Left lobe of liver (tissue), 2 donors: ENCODE results near the gene BRAT1. TPM values are rescaled to one million over a fixed set of nuclear protein-coding genes. Genes with fewer than 3 reads are reported as not detected.
"Not testable (repeated sequence)": the region's sequence is repeated elsewhere in the genome, so short reads cannot be mapped to it uniquely, and the experiment has no call there.

Source experiments
- ATAC-seq: fragments of 200-7000 bp; cut with Tn5 transposase; one replicate; pipeline ENCODE4 v1.9.1; 2020; ENCODE audit warnings: mild to moderate bottlenecking, moderate library complexity
- DNase-seq: peaks from one replicate; pipeline ENCODE4 v3.0.0-alpha.2; 2020; ENCODE audit warnings: low spot score
- total RNA-seq: library from RNA; stranded (reverse); gene quantifications from one replicate; pipeline ENCODE4 v1.2.1, GENCODE V29; 2021
- donor health status: DM: no; HTN: no; CAD: no; lungs with moderate emphysema.
- donor health status: DM: no; HTN: yes; CAD: no.

Gene BRAT1
- total RNA-seq, 1 donor from 2014 or later = 15.6 TPM

DNA sequence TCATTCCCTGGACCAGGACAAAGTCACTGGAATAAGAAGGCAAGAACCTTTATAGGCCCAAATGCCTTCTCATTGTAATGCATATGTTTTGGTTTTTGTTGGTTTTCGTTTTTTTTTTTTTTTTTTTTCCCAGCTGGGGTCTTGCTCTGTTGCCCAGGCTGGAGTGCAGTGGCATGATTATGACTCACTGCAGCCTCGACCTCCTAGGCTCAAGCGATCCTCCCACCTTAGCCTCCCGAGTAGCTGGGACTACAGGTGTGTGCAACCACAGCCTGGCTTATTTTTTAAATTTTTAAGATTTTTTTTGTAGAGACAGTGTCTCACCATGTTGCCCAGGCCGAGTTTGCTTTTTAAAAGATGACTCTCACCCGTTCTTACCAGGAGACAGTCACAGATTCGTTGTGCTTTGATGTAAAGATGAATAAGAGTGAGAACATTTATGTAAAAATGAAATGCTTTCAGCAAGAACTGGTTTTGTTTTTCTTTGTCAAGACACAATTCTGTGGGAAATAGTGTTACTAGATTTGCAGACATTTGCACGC, 11.1 kb upstream of the BRAT1 start:
- no peak for DNase-seq
- ATAC-seq = no peak

- no peak for DNase-seq
- peak; percentile 79 for ATAC-seq
Observed at GRCh38 chr7:2564970-2565540, 9.7 kb upstream of the BRAT1 start.

DNA sequence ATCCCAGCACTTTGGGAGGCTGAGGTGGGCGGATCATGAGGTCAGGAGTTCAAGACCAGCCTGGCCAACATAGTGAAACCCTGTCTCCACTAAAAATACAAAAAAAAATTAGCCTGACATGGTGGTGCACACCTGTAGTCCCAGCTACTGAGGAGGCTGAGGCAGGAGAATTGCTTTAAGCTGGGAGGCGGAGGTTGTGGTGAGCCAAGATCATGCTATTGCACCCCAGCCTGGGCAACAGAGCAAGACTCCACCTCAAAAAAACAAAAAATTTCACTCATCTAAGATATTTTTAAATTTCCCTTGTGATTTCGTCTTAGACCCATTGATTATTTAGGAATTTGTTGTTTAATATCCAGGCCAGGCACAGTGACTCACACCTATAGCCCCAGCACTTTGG, 8.6 kb upstream of the BRAT1 start:
- not testable (repeated sequence) for DNase-seq, ATAC-seq

DNA sequence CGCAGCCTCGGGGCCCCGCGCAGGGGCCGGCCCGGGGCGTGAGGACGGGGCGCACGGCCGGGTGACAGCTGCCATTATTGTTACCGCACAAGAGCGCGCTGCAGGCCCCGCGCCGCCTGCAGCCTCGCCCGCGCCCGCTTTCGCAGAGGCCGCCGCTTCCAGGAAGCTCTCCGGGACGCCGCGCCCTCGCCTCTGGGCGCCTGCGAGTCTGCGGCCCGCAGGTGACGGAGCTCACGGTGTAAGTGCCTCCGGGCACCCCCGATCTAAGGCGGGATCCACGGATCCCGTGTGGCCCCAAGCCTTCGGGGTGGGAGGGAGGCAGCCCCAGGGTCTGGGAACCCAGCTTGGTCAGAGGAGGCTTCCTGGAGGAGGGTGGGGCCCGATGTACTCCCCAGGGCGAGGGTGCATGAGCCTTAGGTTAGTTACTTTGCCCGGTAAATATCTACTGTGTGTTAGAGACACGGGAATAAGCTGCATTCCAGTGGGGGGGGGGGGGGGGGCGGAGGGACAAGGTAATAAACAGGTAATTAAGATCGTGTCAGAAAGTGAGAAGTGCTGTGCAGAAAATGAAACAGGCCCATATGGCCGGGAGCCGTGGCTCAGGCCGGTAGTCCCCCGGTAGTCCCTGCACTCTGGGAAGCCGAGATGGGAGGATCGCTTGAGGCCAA, 4.1 kb upstream of the BRAT1 start:
- ATAC-seq = no peak
- no peak for DNase-seq

- peak; percentile 80 for ATAC-seq
Observed at GRCh38 chr7:2558629-2559282, 3.4 kb upstream of the BRAT1 start, which contains the start of gene IQCE. TSS of gene IQCE (plus strand) at chr7:2558979. CDS start at chr7:2559182, 203 bp downstream.

GRCh38 chr7:2554661-2555111, 638 bp downstream of the BRAT1 start:
- ATAC-seq (no peak), DNase-seq (no peak)

More at GRCh38 chr7:2558629-2559282, 3.4 kb upstream of the BRAT1 start, which contains the start of gene IQCE:
- peak; percentile 96 for DNase-seq

DNA sequence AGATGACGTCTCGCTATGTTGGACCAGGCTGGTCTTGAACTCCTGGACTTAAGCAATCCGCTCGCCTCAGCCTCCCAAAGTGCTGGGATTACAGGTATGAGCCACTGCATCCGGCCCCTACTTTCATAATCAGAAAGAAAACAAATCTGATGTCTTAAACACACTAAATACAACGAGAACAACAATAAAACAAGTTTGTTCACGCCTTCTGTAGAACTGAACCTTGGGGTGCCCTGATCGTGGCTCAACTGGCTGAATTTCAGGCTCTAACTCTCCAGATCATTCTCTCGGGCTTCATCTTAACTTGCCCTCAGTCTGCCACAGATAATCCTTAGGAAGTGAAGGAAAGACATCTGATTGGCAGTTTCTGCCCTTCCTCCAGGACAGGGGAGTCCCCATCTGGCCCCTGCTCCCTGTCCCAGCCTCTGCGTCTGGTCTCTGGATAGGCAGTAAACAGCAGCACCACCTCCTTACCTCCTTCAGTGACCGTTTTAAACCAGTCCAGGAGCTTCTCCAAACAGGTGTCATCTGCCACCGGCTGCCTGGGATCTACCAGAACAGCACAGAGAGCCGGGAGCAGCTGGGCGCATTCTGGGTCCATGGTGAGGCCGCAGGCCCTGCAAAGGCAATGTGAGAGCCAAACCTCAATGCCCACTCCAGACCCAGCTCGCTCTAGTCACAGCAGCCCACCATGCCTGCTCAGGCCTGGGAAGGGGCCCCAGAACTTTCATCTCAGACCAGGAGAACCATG, 1.3 kb downstream of the BRAT1 start:
- DNase-seq = no peak
- no peak for ATAC-seq

DNA sequence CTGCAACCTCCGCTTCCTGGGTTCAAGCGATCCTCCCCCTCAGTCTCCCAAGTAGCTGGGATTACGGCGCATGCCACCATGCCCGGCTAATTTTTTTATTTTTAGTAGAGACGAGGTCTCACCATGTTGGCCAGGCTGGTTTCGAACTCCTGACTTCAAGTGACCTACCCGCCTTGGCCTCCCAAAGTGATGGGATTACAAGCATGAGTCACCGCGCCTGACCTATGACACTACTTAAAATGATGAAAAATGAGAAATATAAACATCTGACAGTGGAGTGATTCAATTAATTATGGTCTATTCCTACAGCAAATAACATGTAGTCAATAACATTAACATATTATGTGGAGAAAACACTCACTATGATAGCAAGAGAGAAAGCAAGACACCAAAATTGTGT, 2.2 kb downstream of the BRAT1 start:
- DNase-seq (no peak), ATAC-seq (no peak)

DNA sequence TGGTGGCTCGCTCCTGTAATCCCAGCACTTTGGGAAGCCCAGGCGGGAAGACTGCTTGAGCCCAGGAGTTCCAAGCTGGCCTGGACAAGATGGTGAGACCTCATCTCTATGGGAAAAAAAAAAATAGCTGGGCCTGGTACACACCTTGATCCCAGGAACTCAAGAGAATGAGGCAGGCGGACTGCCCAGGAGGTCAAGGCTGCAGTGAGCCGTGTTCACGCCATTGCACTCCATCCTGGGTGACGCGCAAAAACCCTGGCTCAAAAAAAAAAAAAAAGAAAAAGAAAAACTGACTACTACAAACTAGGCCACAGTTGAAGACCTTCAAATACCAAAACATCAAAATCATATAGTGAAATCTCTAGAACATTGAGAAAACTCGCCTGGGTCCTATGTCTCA, 3.9 kb downstream of the BRAT1 start:
- DNase-seq = no peak
- no peak for ATAC-seq

- ATAC-seq (no peak), DNase-seq (no peak)
Observed at GRCh38 chr7:2546776-2547586, 8.3 kb downstream of the BRAT1 start.

DNA sequence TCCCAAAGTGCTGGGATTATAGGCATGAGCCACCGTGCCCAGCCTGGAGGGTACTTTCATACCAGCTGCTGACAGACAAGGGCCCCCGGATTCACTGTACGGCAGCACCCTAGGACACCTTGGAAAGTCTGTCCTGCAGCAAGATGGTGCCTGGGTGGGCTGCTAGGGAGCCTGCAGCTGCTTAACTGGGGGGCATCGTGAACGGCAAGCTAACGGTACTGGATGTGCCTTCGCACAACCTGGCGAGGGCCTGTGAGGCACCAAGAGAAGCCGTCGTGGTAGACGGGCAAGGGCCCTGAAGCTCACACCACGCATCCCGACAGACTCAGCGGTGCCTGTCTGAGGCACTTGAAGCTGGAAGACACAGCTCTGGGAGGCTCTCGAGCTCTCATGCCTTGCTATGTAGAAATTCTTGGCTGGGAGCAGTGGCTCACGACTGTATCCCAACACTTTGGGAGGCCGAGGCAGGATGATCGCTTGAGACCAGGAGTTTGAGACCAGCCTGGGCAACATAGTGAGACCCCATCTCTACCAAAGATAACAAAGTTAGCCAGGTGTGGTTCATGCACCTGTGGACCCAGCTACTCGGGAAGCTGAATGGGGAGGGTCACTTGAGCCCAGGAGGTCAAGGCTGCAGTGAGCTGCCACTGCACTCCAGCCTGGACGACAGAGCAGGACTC, 9.4 kb downstream of the BRAT1 start:
- DNase-seq (no peak), ATAC-seq (no peak)

- no peak for ATAC-seq
- DNase-seq = no peak
Observed at GRCh38 chr7:2544541-2545188, 10.7 kb downstream of the BRAT1 start.

DNA sequence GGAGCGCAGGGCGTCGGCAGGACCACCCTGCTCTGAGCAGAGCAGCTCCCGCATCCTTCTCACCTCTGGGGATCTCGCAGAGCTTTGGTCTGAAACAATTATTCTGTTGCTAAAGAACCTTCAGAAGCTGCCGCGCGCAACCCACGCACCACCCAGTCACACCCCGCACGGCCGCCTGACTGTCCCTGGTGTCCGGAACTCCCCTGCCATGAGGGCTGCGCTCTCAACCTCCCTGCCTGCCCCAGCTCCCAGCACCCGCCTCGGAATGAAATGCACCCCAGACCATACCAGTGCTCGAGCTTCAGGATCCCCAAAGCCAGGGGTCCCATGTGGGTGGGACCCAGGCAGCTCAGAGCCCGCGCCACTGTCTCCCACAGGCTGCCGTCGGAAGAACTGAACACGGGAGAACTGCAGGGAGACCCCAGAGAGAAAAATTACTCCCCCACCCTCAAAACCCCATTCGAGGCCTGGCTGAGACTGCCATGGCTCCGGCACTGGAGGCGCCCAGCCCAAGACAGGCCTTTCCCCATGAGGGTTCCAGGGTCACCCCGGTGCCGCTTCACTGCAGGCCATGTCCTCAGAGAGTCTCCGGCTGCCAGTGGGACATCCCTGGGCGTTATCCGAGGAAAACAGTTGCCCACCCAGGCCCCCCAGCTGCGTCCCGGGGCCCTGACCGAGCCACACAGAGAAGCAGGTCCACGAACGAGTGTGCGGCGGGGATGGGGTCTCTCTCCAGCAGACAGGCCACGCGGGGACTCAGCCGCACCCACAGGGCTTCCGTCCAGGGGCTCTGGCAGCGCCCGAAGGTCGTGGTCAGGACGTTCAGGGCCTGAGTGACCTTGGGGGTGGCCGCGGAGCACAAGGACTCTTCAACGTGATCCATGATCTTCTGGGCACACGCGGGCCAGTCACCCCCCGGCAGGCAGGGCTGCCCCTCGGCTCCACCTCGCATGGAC, 12.1 kb downstream of the BRAT1 start:
- DNase-seq (no peak), ATAC-seq (no peak)

DNA sequence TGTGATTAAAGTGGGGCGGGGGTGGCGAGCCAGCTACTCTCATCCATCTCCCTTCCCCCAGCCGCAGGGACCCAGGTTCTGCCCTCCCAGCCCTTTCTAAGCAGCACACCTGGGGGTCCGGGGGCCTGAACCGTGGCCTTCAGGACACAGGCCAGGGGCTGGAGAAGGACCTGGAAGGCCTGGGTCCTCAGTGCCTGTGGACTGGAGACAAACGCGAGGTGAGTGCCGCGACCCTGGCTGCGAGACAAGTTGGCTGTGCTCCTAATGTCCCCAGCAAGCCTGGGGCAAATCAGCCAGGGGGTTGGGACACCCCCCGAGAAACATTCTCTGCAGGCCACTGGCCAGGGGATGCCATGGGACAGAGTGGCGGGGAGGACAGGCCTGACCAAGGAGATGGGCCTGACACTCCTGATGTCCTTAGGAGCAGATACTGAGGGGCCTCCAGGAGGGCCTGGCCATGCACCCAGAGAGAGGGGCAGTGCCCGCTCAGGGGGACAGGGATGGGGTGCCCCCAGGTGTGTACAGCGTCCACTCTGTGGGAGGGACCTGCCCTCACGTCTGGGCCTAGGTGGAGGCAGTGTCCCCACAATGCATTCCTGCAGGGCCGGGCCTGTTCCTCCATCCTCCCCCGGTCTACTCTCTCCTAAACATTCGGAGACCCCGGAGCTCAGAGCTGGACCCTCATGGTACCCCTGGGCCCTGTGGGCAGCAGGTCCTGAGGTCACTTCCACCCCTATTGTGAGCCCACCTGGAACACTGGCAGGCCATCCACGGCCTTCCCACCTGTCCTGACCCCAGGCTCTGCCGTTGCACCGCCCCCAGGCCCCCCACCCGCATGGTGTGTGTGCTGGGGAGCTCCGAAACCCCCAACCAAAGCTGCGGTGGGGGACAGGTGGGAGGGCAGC, 13.1 kb downstream of the BRAT1 start:
- DNase-seq (no peak), ATAC-seq (no peak)

DNA sequence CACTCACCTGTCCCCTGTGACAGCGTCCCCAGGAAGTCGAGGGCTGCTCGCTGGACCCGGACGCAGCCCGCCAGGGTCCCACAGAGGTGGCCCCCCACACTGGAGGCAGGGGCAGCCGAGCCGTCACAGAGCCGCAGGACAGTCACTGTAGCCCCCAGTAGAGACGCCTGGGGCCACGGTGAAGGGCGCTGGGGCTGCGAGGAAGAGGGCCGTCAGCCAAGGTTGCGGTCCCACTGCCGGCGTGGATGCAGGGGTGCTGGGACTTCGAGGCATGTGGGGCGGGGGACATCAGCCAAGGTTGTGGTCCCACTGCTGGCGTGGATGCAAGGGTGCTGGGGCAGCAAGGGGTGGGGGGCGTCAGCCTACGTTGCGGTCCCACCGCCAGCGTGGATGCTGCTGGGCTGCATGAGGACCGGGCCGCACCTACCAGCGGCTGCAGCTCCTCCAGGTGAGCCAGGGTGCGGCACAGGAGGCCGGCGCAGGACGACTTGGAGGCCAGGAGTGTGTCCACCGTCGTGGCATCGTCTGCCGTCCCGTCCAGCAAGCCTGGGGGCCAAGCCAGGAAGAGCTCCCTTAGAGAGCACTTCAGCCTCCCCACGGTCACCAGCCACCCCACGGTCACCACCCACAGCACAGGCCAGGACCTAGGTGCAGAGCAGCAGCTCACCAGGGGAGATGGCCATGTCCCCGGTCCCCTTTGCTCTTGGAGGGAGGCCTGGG, 13.9 kb downstream of the BRAT1 start:
- no peak for DNase-seq
- no peak for ATAC-seq

DNA sequence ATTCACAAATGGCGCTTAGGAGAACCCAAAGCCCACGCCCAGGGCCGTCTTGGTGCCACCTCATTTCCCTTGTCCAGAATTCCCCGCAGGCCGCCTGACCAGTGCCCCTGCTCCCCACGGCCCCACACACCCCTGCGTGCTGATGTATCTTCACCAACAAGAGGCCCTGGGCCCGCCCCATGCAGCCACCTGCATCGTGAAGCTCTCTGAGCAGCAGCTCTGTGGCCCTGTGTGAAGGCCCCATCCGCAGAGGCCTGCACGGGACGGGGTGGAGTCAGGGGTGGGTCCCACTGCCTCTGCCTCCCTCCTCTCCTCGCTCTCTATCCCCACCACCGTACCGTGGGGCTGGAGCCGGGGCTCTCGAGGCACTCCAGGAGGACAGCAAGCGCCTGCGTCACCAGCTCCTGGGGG, 14.7 kb downstream of the BRAT1 start:
- DNase-seq (no peak), ATAC-seq (no peak)
